NCI-H226 (cell line): ENCODE measurements around the gene OTUD4.

Source experiments
- DNase-seq: peaks from one replicate; pipeline ENCODE4 v3.0.0-alpha.2; 2015

Gene OTUD4

DNA sequence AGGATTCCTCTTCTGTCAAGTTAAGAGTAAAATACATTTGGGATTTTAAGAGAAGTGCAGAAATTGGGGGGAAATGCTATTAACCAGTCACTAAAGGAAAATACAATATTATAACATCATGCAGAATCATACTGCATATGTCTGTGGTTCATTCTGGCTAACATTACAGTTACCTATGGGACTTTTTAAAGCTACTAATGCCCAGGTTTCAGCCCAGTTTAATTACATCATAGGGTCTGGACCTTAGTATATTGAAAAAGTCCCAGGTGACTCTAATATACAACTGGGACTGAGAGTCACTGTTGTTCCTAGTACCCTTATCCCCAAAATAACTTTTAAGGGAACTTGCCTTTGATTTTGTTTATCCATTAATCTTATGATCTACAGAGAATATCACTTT lies 72.3 kb downstream of the OTUD4 start:
- no peak for DNase-seq

DNA sequence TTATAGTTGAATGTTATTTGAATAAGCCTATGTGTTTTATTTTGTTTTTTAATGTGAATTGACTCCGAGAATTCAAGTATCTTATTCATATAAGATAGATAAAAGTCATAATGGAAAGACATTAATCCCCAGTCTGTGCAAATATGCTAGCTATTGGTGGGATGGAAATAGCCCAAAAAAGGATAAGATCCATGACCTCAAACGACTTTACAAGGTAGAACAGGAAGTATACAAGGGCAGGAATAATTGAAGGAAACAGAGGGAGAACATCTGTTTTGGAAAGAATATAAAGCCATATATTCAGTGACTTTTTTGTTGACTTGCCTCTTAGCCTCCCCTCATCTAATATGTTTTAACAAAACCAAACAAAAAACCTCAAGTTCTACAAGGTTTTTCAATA lies 73.3 kb downstream of the OTUD4 start:
- no peak for DNase-seq

DNA sequence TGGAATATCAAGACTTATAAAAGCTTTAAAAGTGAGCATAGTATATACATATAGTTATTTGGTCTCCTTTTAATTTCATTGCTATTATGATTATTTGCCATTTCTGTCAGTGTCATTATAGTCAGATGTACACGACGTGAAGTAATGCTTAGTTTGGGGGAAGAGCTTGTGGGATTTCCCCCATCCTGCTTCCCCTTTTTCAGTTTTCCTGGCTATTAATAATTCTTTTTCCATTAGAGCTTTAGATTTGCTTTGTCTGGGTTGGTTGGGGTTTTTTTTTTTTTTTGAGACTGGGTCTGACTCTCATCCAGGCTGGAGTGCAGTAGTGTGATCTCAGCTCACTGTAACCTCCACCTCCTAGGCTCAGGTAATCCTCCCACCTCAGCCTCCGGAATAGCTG lies 76.9 kb downstream of the OTUD4 start:
- DNase-seq = no peak

DNA sequence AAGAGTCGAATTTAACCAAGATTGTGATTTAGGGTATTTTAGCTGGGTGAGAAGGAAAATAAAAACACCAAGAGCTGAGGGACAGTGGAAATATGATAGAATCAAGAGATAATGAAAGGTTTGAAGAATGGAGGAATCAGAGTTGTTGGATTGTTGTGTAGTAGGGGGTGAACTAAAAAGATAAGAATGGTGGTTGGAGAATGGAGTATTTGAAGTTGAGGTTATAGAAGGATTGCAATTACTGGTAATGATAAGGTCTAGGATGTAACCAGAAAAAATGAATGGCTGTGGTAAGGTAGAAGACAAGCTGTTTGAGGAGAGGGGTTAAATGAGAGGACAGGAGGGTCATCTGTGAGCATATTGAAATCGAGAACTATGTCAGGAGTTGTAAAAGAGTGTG lies 77.8 kb downstream of the OTUD4 start:
- no peak for DNase-seq

DNA sequence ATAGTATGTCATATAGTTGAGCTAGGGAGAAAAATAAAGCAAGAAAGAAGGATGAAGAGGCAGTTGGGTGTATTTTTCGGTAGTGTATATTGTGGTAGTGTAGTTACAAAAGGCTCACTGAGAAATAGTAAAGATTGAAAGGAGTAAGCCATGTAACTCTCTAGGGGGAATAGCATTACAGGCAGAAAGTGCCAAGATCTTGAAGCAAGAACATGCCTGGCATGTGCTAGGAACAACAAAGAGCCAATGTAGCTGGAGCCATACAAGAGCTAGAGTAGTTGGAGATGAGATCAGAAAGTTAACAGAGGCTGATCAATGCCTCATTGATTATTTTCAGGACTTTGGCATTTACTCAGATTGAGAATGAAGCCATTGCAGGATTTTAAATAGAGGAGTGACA lies 79.3 kb downstream of the OTUD4 start:
- no peak for DNase-seq

DNA sequence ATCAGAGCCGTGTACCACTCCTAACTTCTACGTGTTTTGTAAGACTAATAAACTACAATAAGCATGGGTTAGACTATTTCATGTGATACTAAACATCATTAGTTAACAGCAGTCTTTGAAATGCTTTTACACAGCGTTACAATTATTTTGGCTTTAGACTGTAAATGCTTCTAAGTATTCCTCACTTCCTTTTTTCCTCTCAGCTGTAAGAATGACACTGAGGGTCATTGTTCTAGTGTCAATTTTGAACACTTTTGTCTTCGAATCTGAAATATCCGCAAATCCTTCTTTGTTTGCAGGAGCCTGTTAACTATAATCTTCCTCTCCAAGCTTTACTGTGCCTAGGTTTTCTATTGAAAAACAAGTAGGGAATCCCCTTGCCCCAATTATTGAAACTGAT lies 80.7 kb downstream of the OTUD4 start:
- no peak for DNase-seq

DNA sequence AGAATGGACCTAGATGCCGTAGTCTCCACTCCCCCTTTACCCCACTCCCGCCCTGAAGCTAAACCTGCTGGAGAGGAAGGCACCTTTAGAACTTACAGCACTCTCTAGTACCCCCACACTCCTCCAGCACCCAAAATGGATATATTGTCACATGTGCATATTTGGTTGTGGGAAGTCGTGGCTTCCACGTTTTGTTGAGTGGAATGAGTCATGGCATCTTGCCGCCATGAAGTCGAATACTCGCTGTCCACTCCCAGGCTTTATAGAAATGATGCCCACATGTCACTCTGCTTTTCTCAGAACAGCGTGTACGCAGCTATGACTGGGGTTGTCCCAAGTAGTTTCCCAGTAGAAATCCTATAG lies 81.7 kb downstream of the OTUD4 start:
- DNase-seq = peak; percentile 14

DNA sequence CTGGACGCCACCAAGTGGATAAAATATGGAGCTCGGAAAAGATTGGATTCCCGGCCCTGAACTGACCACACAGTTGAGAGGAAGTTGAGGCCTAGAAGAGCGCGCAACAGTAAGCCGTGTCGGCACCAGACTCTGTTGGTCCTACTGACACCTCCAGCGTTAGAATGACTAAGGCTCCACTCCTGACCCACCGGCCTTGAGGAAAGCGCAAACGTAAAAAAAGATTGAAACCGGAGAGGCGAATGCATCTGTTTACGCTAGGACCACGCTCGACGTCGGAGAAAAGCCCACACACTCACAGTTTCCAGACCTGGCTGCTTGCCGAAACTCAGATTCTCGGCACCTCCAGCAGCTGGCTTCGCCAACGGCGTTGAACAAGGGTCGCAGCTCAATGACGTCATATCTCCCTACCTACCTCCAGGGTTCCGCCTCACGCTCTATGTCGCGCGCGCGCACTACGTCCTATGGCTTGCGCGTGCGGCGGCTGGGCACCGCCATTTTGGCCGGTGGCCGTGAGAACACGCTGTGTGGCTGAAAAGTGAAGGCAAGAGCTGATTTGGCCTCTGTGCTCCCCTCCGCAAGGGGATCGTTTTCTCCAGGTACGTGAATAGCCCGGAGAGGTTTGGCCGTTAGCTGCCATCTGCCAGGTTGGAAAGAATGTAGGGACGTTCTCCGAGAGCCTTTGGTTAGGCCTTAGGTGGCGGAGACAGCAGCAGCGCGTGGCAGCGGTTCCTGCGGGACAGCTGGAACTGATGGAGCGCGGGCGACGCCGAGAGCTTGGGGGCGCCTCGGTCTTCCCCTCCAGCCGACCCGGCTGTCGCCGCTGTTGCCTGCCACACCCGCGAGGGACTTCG lies 82.3 kb downstream of the OTUD4 start, which contains the start of the genes ABCE1 and ANAPC10:
Gene ABCE1 (plus strand): TSS at position 491 of the 854 bp plus-strand sequence. CDS start 6,102 bp downstream, outside the sequence.
Gene ANAPC10 (minus strand): TSS at position 376 of the 854 bp plus-strand sequence. CDS start 2,097 bp downstream, outside the sequence.
- peak; percentile 96 for DNase-seq

DNA sequence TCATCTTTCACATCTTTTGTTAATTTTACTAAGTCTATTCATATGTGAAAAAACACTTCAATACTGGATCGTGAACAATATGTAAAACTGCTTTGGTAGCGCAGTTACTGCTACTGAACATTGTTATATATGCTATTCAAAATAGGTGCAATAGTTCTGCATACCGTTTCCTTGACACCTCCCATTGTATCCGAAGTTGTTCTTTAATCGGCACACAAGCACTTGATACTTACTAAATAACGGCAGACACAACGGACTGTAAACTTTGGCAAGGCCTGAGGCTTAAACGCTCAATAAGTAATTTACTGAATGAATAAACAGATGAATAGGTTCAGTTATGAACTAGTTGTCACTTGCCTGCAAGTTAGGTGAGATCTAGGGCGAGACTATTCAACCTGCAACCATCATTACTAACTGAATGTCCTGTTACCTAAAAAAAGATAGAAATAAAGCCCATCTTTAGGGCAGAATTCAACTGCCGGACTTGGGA lies 83.0 kb downstream of the OTUD4 start:
- no peak for DNase-seq

DNA sequence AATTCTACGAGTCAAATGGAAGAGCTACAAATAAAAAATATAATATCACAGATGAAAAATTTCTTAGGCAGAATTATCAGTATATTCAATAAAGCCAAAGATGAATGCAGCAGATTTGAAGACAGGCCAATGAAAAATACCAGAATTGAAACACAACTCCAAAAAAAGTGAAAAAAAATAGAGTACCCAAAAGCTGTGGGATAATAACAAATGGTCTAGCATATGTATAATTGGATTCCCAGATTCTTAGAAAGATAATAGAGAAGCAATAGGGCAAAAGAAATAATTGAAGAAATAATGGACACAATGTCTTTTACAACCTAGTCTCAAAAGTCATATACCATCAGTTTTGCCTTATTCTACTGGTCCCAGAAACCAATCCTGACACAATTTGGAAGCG lies 86.8 kb downstream of the OTUD4 start:
- no peak for DNase-seq

DNA sequence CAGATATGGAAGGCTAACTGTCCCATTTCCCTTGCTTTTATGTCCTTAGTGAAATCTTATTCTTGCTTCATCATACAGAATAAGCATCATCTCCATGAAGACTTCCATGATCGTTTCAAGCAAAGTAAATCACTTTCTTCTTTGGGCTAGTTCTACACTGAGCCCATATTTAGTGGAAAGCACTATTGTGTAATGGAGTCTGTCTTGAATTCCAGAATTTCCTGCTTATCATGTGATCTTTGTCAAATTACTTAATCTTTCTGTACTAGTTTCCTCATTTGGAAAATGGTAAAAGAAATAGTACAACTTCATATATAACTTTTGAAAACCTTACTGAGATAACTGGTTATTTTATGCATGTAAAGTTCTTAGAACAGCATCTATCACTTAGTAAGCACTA lies 90.0 kb downstream of the OTUD4 start:
- no peak for DNase-seq

DNA sequence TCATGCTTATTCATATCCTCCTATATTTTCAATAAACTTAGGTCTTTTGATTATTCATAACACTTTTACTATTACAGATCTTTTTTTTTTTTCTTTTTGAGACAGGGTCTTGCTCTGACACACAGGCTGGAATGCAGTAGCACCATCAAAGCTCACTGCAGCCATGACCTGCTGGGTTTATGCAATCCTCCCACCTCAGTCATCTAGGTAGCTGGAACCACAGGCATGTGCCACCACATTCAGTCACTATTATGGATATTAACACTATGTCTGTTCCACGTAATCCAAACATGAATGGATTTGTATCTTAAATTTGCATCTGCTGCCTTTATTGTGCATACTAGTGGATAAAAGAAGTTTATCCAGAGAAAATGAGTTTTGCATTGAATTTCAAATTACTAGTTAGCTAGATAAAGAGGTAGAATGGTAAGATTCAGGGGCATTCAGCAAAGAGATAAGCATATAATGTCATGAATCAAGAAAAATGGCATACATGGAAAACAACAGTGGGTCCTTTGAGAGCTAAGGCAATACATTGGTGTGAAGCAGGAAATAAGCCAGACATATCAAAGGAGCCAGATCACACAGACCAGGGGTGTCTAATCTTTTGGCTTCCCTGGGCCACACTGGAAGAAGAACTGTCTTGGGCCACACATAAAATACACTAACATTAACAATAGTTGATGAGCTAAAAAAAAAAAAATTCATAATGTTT lies 96.3 kb downstream of the OTUD4 start:
- DNase-seq = peak; percentile 46
